ENCODE results near the gene C3orf18.

The C3orf18 gene

DNA sequence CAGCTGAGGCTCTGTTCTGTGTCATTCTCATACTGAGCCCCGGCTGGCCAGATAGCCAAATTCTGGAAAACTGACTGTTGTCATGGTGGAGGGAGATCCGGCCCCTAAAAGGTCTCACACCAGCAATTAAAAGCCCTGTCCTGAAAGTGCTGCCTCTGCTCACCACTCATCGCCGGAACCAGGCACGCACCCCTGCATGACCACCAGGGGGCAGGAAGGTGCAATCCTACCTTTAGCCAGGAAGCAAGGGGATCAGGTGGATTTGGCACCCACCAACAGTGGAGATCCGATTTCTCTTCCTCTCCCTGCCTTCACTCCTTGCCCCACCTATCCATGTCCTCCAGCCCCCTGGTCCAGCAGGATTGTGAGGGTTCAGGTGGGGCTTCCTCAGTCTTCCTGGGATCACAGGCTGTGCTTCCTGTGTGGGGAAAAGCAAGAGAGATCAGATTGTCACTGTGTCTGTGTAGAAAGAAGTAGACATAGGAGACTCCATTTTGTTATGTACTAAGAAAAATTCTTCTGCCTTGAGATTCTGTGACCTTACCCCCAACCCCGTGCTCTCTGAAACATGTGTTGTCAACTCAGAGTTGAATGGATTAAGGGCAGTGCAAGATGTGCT, 48.0 kb downstream of the C3orf18 start:
- peak; percentile 27 to 59 for DNase-seq (ENCODE audit: low read depth in 1 of 2, low spot score in 1 of 2)
- peaks cover 18% of the 10 kb centered on the region for H3K27me3 ChIP-seq (ENCODE audit: insufficient read depth, poor library complexity, severe bottlenecking)
- H3K27ac ChIP-seq (replicated peaks), result no peak overlapping the region
- no peak overlapping the region for H3K4me3 ChIP-seq (replicated peaks; ENCODE audit: insufficient read depth, low read length)
- TF ChIP-seq, protein P1, sequence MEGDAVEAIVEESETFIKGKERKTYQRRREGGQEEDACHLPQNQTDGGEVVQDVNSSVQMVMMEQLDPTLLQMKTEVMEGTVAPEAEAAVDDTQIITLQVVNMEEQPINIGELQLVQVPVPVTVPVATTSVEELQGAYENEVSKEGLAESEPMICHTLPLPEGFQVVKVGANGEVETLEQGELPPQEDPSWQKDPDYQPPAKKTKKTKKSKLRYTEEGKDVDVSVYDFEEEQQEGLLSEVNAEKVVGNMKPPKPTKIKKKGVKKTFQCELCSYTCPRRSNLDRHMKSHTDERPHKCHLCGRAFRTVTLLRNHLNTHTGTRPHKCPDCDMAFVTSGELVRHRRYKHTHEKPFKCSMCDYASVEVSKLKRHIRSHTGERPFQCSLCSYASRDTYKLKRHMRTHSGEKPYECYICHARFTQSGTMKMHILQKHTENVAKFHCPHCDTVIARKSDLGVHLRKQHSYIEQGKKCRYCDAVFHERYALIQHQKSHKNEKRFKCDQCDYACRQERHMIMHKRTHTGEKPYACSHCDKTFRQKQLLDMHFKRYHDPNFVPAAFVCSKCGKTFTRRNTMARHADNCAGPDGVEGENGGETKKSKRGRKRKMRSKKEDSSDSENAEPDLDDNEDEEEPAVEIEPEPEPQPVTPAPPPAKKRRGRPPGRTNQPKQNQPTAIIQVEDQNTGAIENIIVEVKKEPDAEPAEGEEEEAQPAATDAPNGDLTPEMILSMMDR (IDR thresholded peaks at IDR 0.05; ENCODE audit: insufficient read depth, low read length), result peak; percentile 94
- TF ChIP-seq POLR2AphosphoS5 (IDR thresholded peaks at IDR 0.05; ENCODE audit: low read depth), result no peak
- no peak for TF ChIP-seq SPI1 (IDR thresholded peaks at IDR 0.05; ENCODE audit: borderline replicate concordance, low read depth)

DNA sequence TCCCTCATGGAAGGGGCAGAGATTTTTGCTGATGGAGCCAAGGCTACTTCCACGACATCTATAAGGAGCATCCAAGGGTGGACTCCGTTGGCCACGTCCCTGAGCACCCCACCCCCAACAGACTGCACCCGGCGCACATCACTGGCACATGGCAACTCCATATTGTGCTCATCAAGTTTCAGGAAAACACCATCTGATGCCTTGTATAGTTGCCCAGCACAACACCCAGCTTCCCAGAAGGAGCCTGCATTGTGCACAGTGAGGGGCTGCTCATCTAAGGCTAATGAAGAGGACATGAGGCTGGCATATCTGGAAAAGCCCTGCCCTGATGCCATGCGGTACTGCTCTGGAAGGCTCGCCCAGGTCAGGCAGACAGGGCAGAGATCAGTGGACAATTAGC, 49.1 kb downstream of the C3orf18 start:
- H3K4me3 ChIP-seq (replicated peaks; ENCODE audit: insufficient read depth, low read length), result no peak overlapping the region
- no peak overlapping the region for H3K27ac ChIP-seq (replicated peaks)
- peaks cover 19% of the 10 kb centered on the region for H3K27me3 ChIP-seq (ENCODE audit: insufficient read depth, poor library complexity, severe bottlenecking)
- no peak for DNase-seq (ENCODE audit: low read depth in 1 of 2, low spot score in 1 of 2)
- TF ChIP-seq, protein P1 (IDR thresholded peaks at IDR 0.05; ENCODE audit: insufficient read depth, low read length), result no peak
- TF ChIP-seq GABPA (IDR thresholded peaks at IDR 0.05; ENCODE audit: low read depth), result no peak
- TF ChIP-seq, protein P2, sequence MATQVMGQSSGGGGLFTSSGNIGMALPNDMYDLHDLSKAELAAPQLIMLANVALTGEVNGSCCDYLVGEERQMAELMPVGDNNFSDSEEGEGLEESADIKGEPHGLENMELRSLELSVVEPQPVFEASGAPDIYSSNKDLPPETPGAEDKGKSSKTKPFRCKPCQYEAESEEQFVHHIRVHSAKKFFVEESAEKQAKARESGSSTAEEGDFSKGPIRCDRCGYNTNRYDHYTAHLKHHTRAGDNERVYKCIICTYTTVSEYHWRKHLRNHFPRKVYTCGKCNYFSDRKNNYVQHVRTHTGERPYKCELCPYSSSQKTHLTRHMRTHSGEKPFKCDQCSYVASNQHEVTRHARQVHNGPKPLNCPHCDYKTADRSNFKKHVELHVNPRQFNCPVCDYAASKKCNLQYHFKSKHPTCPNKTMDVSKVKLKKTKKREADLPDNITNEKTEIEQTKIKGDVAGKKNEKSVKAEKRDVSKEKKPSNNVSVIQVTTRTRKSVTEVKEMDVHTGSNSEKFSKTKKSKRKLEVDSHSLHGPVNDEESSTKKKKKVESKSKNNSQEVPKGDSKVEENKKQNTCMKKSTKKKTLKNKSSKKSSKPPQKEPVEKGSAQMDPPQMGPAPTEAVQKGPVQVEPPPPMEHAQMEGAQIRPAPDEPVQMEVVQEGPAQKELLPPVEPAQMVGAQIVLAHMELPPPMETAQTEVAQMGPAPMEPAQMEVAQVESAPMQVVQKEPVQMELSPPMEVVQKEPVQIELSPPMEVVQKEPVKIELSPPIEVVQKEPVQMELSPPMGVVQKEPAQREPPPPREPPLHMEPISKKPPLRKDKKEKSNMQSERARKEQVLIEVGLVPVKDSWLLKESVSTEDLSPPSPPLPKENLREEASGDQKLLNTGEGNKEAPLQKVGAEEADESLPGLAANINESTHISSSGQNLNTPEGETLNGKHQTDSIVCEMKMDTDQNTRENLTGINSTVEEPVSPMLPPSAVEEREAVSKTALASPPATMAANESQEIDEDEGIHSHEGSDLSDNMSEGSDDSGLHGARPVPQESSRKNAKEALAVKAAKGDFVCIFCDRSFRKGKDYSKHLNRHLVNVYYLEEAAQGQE (IDR thresholded peaks at IDR 0.05; ENCODE audit: insufficient replicate concordance, low read depth), result no peak
- no peak for TF ChIP-seq SPI1 (IDR thresholded peaks at IDR 0.05; ENCODE audit: borderline replicate concordance, low read depth)
- no peak for TF ChIP-seq POLR2AphosphoS5 (IDR thresholded peaks at IDR 0.05; ENCODE audit: low read depth)

DNA sequence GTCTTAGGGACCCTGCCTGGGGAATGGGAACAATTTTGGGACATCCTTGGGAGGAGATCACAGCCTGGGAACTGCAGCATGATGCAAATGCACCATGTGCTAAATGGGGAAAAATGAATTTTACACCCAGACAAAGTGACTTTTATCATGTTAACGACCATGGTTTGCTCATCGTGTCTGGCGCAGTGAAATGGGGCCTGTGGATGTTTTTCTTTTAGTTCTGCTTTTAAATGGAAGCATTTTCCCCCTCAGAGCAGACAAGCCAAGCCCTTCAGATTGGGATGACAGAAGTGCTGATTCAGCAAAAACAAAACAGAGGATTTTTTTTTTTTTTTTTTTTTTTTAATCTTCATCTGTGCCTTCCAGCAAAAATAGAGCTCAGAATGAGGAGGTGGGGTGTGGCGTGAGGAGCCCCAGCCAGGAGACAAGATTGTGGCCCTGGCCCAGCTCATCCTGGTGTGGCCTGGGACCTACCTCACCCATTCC, 49.8 kb downstream of the C3orf18 start:
- no peak overlapping the region for H3K4me3 ChIP-seq (replicated peaks; ENCODE audit: insufficient read depth, low read length)
- TF ChIP-seq, protein P1 (IDR thresholded peaks at IDR 0.05; ENCODE audit: insufficient read depth, low read length), result no peak
- TF ChIP-seq POLR2AphosphoS5 (IDR thresholded peaks at IDR 0.05; ENCODE audit: low read depth), result no peak
- no peak for TF ChIP-seq GABPA (IDR thresholded peaks at IDR 0.05; ENCODE audit: low read depth)
- no peak for TF ChIP-seq SPI1 (IDR thresholded peaks at IDR 0.05; ENCODE audit: borderline replicate concordance, low read depth)
- TF ChIP-seq, protein P2 (IDR thresholded peaks at IDR 0.05; ENCODE audit: insufficient replicate concordance, low read depth), result no peak
- peaks cover 19% of the 10 kb centered on the region for H3K27me3 ChIP-seq (ENCODE audit: insufficient read depth, poor library complexity, severe bottlenecking)
- no peak for DNase-seq (ENCODE audit: low read depth in 1 of 2, low spot score in 1 of 2)
- H3K27ac ChIP-seq (replicated peaks), result no peak overlapping the region

Measured in HL-60 (cell line).